ENCODE data around the gene CLDN14.

CLDN14 gene, protein sequence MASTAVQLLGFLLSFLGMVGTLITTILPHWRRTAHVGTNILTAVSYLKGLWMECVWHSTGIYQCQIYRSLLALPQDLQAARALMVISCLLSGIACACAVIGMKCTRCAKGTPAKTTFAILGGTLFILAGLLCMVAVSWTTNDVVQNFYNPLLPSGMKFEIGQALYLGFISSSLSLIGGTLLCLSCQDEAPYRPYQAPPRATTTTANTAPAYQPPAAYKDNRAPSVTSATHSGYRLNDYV

DNA sequence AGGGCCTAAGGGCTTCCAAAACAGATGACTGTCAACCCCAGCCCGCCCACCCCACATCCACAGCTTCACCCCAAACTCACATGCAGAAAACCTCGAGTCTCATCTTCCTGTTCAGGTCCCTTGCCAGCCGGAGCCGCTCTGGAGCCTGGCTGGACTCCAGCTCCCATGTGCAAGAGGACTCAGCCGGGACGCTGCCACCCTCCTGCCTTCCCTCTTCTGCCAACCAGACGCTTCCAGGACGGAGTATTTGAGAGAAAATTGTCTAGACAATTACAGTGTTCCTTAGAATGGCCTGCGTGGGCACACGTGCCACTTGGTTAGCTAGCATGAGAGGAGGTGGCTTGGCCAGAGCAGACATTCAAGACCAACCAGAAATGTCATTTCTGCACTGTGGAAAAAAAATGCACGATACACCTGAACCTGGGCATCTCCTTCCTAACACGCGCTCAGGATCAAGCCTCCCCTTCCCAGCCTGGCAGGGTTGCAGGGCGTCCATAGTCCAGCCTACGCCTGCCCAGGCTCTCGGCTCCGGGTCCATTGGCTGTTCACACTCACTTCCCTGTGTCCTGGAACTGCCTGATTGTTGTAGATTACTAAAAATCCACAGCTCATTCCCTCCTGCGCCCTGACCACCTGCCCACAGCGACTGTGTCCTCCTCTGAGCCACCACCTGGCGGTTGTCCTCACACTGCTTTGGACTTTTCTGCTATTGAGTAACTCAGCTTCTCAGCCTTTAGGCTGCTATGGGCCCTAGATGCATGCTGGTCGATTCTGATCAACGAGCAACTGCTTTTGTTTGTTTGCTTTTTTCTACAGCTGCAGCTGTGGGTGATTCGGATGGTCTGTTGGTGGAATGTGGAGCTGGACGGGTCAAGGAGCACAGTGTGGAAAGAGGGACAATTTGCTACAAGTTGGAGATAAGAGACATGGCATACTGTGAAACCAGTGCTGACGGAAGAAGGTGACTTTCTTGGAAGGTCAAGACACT, at the start of gene CLDN14:
Gene CLDN14, minus strand, starts transcription at position 708 of the 988 bp plus-strand sequence. CDS start 18,427 bp downstream, outside the sequence.
- TF ChIP-seq, protein P1, sequence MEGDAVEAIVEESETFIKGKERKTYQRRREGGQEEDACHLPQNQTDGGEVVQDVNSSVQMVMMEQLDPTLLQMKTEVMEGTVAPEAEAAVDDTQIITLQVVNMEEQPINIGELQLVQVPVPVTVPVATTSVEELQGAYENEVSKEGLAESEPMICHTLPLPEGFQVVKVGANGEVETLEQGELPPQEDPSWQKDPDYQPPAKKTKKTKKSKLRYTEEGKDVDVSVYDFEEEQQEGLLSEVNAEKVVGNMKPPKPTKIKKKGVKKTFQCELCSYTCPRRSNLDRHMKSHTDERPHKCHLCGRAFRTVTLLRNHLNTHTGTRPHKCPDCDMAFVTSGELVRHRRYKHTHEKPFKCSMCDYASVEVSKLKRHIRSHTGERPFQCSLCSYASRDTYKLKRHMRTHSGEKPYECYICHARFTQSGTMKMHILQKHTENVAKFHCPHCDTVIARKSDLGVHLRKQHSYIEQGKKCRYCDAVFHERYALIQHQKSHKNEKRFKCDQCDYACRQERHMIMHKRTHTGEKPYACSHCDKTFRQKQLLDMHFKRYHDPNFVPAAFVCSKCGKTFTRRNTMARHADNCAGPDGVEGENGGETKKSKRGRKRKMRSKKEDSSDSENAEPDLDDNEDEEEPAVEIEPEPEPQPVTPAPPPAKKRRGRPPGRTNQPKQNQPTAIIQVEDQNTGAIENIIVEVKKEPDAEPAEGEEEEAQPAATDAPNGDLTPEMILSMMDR (IDR thresholded peaks at IDR 0.05; ENCODE audit: low read depth, low read length, missing control alignments), result no peak
- no peak within 1 kb of the TSS for H3K4me3 ChIP-seq (replicated peaks; ENCODE audit: low read depth, low read length)
- no peak for DNase-seq (ENCODE audit: extremely low read depth, low read depth)

DNA sequence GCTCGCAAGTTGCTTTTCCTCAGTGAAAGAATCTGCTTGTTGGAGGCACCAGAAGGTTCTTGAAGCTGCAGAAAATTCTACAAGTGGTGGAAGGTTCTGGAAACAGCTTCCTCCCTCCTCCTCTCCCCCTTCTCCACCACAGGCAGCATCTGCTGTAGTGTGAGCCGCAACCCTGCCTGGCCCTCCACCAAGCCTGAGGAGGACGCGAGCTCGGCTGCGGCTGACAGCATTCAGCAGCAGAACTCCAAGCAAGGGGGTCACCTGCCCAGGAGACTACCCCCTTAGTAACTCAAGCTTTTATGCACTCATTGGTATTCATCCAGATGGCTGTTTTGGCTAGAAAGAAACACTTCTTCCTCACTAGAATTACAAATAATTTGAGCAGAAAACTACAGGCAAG, 48.8 kb upstream of the CLDN14 start:
- no peak for DNase-seq (ENCODE audit: extremely low read depth, low read depth)
- TF ChIP-seq, protein P1 (IDR thresholded peaks at IDR 0.05; ENCODE audit: low read depth, low read length, missing control alignments), result no peak

DNA sequence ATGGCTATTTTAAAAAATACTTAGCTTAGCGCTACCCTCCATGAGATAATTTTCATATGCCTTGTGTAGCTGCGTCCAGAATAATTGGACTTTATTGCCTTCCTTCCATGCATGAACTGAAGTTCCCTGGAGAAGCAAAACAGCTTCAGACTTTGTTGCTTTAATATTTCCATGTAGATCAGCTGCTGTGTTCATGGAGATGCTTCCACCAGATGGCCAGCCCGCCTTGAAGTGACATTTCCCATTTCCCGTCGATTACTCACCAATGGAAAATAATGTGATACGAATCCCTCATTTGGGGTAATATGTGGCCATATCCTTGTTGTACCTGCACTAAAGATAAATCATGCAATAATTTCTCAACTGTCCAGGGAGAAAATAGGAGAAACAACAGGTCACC, 47.4 kb upstream of the CLDN14 start:
- H3K4me3 ChIP-seq (replicated peaks; ENCODE audit: low read depth, low read length), result no peak overlapping the region
- no peak for DNase-seq (ENCODE audit: extremely low read depth, low read depth)
- TF ChIP-seq, protein P1 (IDR thresholded peaks at IDR 0.05; ENCODE audit: low read depth, low read length, missing control alignments), result no peak

More for the DNA sequence above, 48.8 kb upstream of the CLDN14 start:
- H3K4me3 ChIP-seq (replicated peaks; ENCODE audit: low read depth, low read length), result no peak overlapping the region

DNA sequence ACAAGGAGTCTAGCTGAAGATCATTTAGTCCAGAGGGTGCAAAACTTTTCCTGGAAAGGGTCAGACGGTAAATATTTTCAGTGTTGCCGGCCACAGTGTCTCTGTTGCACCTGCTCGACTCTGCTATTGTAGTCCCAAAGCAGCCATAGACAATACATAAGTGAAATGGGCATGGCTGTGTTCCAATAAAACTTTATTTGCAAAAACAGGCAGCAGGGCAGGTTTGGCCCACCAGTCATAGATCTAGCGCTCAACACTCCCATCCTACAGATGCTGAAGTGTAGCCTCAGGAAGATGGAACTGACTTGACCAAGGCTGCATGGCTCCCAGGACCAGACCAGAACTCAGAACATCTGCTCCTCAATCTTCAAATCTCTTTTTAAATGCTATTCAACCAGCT, 46.2 kb upstream of the CLDN14 start:
- H3K4me3 ChIP-seq (replicated peaks; ENCODE audit: low read depth, low read length), result no peak overlapping the region
- TF ChIP-seq, protein P1 (IDR thresholded peaks at IDR 0.05; ENCODE audit: low read depth, low read length, missing control alignments), result no peak
- no peak for DNase-seq (ENCODE audit: extremely low read depth, low read depth)

DNA sequence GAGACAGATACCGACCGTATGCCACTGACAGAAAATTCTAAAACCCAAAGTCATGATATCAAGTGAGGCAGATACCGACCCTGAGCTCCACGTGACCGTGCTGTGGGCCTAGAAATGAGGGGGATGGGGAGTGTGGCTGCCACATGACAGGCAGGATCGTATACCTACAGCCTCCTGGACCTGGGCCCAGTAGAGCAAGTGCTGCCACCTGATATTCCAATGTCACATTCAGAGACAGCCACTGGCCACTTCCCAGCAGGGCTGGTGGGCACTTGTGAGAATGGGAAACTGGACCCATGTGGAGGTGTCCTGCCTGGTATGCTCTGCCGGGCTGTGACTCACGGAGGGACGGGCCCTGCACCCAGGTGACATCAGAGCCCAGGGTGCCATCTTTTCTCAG, 44.6 kb upstream of the CLDN14 start:
- DNase-seq (ENCODE audit: extremely low read depth, low read depth), result no peak
- TF ChIP-seq, protein P1 (IDR thresholded peaks at IDR 0.05; ENCODE audit: low read depth, low read length, missing control alignments), result no peak
- H3K4me3 ChIP-seq (replicated peaks; ENCODE audit: low read depth, low read length), result no peak overlapping the region

DNA sequence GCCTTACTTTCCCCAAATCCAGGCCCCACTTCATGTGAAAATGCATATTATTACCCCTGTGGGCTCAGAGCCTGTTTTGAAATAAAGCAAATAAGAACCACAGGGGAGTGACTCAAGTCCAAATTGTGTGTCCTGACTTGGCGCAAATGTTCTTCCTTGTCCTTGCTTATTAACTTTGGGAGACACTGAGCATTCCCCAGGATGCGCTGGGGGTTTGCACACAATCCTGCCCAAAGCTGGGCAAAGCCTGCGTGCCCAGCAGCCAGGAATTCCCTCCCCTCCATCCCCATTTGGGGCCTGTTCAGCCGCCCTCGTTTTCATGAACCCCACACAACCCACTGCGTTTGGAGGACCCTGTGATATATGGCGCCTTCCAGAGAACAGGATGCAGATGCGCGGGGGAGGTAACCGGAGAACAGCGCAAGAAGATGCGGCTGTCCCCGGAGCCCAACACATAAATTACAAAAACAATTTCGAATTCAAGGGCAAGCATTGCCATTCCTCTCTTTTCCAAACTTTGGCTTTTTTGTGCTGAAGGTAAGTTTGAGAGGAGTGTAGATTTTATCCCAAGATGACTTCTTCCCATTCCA, 42.4 kb upstream of the CLDN14 start:
- DNase-seq (ENCODE audit: extremely low read depth, low read depth), result no peak
- TF ChIP-seq, protein P1 (IDR thresholded peaks at IDR 0.05; ENCODE audit: low read depth, low read length, missing control alignments), result no peak
- H3K4me3 ChIP-seq (replicated peaks; ENCODE audit: low read depth, low read length), result no peak overlapping the region

Data from HFF-Myc (cell line).